Duodenal mucosa (tissue), 2 donors: ENCODE measurements around the gene MRC2.
"Not testable (repeated sequence)": the region's sequence is repeated elsewhere in the genome, so short reads cannot be mapped to it uniquely, and the experiment has no call there.

Source experiments
- H3K27ac ChIP-seq: one replicate; pipeline ENCODE4 v1.7.0; 2013; ENCODE audit warnings: low read depth, low read length
- H3K27me3 ChIP-seq, 2 donors: one replicate each; pipeline ENCODE4 v1.7.0; 2013; ENCODE audit warnings: low read length in 2 of 2, control low read depth in 1 of 2; ENCODE audit not compliant: insufficient read depth in 2 of 2, control insufficient read depth in 1 of 2
- H3K36me3 ChIP-seq, 2 donors: one replicate each; pipeline ENCODE4 v1.7.0; 2013; ENCODE audit warnings: low read length in 2 of 2, control low read depth in 1 of 2; ENCODE audit not compliant: insufficient read depth in 2 of 2, control insufficient read depth in 1 of 2
- H3K4me1 ChIP-seq, 2 donors: one replicate each; pipeline ENCODE4 v1.7.0; 2013; ENCODE audit warnings: low read length in 2 of 2, control low read depth in 1 of 2; ENCODE audit not compliant: insufficient read depth in 2 of 2, control insufficient read depth in 1 of 2
- H3K4me3 ChIP-seq, 2 donors: one replicate each; pipeline ENCODE4 v1.7.0; 2013; ENCODE audit warnings: low read length in 2 of 2, low read depth in 1 of 2
- H3K9ac ChIP-seq, 2 donors: one replicate each; pipeline ENCODE4 v1.7.0; 2013; ENCODE audit warnings: low read length in 2 of 2, low read depth in 1 of 2
- H3K9me3 ChIP-seq, 2 donors: one replicate each; pipeline ENCODE4 v1.7.0; 2013; ENCODE audit warnings: low read length in 2 of 2, control low read depth in 1 of 2; ENCODE audit not compliant: control insufficient read depth in 1 of 2

The MRC2 gene, protein sequence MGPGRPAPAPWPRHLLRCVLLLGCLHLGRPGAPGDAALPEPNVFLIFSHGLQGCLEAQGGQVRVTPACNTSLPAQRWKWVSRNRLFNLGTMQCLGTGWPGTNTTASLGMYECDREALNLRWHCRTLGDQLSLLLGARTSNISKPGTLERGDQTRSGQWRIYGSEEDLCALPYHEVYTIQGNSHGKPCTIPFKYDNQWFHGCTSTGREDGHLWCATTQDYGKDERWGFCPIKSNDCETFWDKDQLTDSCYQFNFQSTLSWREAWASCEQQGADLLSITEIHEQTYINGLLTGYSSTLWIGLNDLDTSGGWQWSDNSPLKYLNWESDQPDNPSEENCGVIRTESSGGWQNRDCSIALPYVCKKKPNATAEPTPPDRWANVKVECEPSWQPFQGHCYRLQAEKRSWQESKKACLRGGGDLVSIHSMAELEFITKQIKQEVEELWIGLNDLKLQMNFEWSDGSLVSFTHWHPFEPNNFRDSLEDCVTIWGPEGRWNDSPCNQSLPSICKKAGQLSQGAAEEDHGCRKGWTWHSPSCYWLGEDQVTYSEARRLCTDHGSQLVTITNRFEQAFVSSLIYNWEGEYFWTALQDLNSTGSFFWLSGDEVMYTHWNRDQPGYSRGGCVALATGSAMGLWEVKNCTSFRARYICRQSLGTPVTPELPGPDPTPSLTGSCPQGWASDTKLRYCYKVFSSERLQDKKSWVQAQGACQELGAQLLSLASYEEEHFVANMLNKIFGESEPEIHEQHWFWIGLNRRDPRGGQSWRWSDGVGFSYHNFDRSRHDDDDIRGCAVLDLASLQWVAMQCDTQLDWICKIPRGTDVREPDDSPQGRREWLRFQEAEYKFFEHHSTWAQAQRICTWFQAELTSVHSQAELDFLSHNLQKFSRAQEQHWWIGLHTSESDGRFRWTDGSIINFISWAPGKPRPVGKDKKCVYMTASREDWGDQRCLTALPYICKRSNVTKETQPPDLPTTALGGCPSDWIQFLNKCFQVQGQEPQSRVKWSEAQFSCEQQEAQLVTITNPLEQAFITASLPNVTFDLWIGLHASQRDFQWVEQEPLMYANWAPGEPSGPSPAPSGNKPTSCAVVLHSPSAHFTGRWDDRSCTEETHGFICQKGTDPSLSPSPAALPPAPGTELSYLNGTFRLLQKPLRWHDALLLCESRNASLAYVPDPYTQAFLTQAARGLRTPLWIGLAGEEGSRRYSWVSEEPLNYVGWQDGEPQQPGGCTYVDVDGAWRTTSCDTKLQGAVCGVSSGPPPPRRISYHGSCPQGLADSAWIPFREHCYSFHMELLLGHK (N-terminal part only)

DNA sequence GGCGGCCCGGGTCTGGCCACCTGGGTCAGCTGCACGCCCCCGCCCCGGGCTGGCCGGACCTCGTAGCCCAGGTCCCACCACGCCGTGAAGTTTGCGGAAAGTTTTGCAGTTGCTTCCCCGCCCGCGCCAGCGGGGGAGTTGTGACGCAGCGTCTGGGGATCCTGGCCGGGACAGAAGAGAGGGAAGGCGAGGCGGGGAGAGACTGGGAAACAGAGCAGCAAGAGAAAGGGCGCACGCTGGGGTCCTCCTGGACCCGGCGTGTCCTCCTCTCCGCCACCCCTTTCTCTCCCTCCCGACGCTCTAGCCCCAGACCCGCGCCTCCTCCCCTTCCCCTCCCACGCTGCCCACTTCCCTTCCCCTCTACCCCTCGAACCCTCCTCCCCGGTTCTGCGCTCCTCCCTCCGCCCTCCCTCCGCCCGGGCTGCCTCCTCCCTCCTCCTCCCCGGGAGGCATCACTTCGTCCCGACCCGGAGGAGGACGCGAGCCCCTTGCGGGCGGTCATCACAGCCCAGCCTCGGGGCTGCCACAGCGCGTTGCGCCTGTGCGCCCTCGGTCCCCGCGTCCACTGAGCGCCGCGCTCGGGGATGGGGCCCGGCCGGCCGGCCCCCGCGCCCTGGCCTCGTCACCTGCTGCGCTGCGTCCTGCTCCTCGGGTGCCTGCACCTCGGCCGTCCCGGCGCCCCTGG, at the start of gene MRC2:
MRC2 (plus strand) TSS at position 452 of the 685 bp plus-strand sequence; CDS start at position 585, 133 bp downstream.
- peaks cover 15 to 19% of the 10 kb centered on the region in 2 donors for H3K27me3 ChIP-seq
- H3K9ac ChIP-seq: peak within 1 kb of the TSS; percentile 33 to 43
- H3K27ac ChIP-seq: peak within 1 kb of the TSS; percentile 62
- H3K9me3 ChIP-seq: no peaks in the 10 kb centered on the region
- no peaks in the 10 kb centered on the region for H3K36me3 ChIP-seq
- no peaks in the 10 kb centered on the region for H3K4me1 ChIP-seq
- peak within 1 kb of the TSS; percentile 50 to 58 for H3K4me3 ChIP-seq

DNA sequence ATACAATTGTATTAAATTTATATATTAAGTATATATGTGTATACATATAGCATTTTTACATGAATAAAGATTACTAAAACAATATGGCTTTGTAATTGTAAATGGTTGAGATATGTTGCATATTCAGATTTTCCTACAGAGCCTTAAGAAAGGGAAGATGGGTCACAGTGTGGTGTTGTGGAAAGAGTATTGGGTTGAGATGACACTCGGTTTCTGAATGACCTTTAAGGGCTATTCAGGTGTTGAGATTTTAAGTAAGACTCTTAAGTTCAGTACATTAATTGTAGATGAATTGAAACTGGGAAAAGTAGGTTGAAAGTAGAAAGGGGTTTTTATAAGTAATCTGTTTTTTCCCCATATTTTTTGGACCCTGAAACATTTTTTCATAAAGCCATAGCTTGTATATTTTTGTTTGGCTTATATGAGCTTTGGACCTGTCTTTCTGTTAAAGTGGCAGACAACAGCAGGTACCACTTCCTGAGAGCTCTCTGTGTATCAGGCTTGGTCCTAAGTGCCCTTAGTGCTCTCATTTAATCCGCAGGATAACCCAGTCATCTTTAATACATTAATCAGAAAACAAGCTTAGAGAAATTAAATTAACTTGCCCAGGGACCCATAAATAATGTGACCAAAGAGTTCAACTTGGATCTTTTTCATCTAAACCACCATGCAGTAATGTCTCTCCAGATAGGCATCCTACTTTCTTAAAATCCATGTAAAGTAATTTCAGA, 48.5 kb upstream of the MRC2 start:
- Histone ChIP-seq H3K27ac (no peak overlapping the region), H3K4me1 (no peaks in the 10 kb centered on the region), H3K4me3 (no peak overlapping the region), H3K9ac (no peak overlapping the region), H3K27me3 (no peaks in the 10 kb centered on the region), H3K36me3 (peaks cover 24 to 37% of the 10 kb centered on the region in 2 donors), H3K9me3 (no peaks in the 10 kb centered on the region)

DNA sequence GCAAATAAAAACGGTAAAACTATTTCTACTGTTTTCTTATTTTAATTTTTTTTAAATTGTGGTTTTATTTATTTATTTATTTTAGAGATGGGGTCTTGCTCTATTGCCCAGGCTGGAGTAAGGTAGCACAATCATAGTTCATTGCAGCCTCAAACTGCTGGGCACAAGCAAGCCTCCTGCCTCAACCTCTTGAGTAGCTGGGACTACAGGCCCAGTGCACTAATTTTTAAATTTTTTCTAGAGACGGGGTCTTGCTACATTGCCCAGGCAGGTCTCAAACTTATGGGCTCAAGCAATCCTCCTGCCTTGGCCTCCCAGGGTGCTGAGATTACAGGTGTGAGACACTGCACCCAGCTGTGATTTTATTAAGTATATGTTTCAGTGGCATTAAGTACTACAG, 46.5 kb upstream of the MRC2 start:
- Histone ChIP-seq H3K4me1 (no peaks in the 10 kb centered on the region), H3K4me3 (no peak overlapping the region), H3K27me3 (no peaks in the 10 kb centered on the region), H3K9me3 (no peaks in the 10 kb centered on the region), H3K9ac (no peak overlapping the region), H3K27ac (no peak overlapping the region), H3K36me3 (peaks cover 25 to 28% of the 10 kb centered on the region in 2 donors)

- no peaks in the 10 kb centered on the region for H3K27me3 ChIP-seq
- no peaks in the 10 kb centered on the region for H3K4me1 ChIP-seq
- H3K36me3 ChIP-seq: peaks cover 27 to 28% of the 10 kb centered on the region in 2 donors
- no peak overlapping the region for H3K9ac ChIP-seq
- H3K27ac ChIP-seq: no peak overlapping the region
- no peaks in the 10 kb centered on the region for H3K9me3 ChIP-seq
- no peak overlapping the region for H3K4me3 ChIP-seq
Observed at GRCh38 chr17:62581764-62582163, 45.7 kb upstream of the MRC2 start.

DNA sequence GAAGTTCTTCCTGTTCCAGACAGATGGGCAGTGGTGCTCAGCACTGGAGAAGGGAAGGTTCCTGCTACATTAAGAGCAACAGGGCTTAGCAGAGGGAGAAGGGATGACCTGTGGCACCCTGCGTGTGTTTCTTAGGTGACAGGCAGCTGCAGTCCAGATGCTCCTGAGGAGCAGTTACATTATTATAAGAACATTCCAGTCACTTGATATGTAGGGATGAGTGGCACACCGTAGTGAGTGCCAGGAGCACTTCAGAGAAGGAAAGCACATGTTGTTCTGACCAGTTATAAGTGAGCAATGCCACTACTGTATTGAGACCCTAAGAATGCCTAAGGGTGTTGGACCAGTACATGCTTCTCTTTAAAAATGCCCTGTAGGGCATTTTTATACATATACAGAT, 39.9 kb upstream of the MRC2 start:
- Histone ChIP-seq H3K9ac (no peak overlapping the region), H3K36me3 (peaks cover 31 to 41% of the 10 kb centered on the region in 2 donors), H3K9me3 (no peaks in the 10 kb centered on the region), H3K27ac (no peak overlapping the region), H3K27me3 (no peaks in the 10 kb centered on the region), H3K4me3 (no peak overlapping the region), H3K4me1 (no peaks in the 10 kb centered on the region)

DNA sequence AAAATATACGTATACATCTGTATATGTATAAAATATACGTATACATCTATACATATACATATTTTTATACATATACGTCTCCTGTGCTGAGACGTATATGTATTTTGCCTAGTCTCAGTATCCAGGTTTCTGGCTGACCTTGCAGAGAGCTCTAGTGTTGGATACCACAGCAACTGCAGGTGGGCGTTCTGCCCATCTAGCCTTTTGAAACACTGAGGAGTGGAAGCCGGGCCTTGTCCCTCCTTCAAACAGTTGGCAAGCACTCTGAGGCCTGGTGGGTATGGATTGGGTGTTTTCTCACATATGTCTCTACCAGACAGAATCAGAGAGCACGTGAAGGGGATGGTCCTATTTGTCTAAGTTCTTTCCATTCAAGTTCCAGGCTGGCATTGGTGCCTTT, 39.4 kb upstream of the MRC2 start:
- peaks cover 30 to 41% of the 10 kb centered on the region in 2 donors for H3K36me3 ChIP-seq
- H3K9me3 ChIP-seq: no peaks in the 10 kb centered on the region
- H3K27me3 ChIP-seq: no peaks in the 10 kb centered on the region
- H3K4me1 ChIP-seq: no peaks in the 10 kb centered on the region
- no peak overlapping the region for H3K27ac ChIP-seq
- no peak overlapping the region for H3K9ac ChIP-seq
- no peak overlapping the region for H3K4me3 ChIP-seq

DNA sequence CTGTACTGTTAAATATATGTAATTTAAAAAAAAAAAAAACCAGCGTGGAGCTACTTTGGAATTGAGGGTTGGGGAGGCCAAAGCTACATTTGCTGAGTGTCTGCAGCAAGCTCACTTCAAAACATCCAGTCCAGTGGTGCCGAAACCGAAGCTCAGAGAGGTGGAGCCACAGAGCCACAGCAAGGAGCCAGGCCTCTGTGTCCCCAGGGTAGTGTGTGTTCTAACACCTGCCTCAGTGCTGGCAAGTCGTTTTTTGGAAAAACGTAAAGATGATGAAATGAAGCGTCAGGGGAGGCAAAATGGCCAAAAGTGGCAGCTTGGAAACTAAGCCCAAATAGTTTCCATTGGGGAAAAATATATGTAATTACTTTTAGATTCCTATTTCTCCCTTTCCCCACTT, 36.1 kb upstream of the MRC2 start:
- Histone ChIP-seq H3K27me3 (no peaks in the 10 kb centered on the region), H3K36me3 (peaks cover 21 to 43% of the 10 kb centered on the region in 2 donors), H3K27ac (no peak overlapping the region), H3K9me3 (no peaks in the 10 kb centered on the region), H3K4me1 (no peaks in the 10 kb centered on the region), H3K9ac (no peak overlapping the region), H3K4me3 (no peak overlapping the region)

GRCh38 chr17:62591822-62592221, 35.6 kb upstream of the MRC2 start:
- H3K27ac ChIP-seq, H3K9me3 ChIP-seq, H3K27me3 ChIP-seq, H3K4me1 ChIP-seq, H3K4me3 ChIP-seq, H3K9ac ChIP-seq: not testable (repeated sequence)
- peaks cover 22 to 44% of the 10 kb centered on the region in 2 donors for H3K36me3 ChIP-seq
